Activated CD4-positive, alpha-beta T cell treated with anti-CD3 and anti-CD28 coated beads, Interleukin-2, amount 50 U/mL, for 48 hours (primary cell): Measurements from ENCODE around the gene POM121C.
"Not testable (repeated sequence)": the region's sequence is repeated elsewhere in the genome, so short reads cannot be mapped to it uniquely, and the experiment has no call there.

ENCODE experiments used
- DNase-seq, 2 experiments: peaks; one replicate each; pipeline ENCODE4 v3.0.0-alpha.2; 2020

POM121C gene

GRCh38 chr7:75421798-75422710, 64.0 kb downstream of the POM121C start:
- DNase-seq: not testable (repeated sequence)

- not testable (repeated sequence) for DNase-seq
Measured at GRCh38 chr7:75420152-75420551, 65.9 kb downstream of the POM121C start.

DNA sequence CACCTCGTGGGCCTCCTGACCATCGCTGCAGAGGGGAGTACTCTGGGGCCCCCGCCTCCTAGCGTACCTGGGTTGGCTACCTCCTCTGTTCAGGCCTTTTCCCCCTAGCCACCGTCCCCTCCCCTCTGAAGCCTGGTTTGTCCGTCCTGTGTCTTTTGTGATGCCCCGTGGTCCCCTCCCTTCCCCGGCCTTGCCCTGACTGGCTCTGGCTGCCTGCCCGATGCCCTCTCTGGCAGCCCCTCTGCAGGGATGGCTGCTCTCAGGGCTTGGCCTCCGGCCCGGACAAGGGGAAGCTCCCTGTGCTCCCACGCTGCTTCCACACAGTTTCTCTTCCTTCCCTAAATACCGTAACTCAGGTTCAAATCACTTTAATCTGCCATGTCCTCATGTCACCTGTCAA, 66.4 kb downstream of the POM121C start:
- DNase-seq: not testable (repeated sequence)

- not testable (repeated sequence) for DNase-seq
Measured at GRCh38 chr7:75419210-75419609, 66.9 kb downstream of the POM121C start.

- DNase-seq: not testable (repeated sequence)
Measured at GRCh38 chr7:75418292-75418858, 67.7 kb downstream of the POM121C start.

- DNase-seq: not testable (repeated sequence)
Measured at GRCh38 chr7:75416787-75417186, 69.3 kb downstream of the POM121C start.

DNA sequence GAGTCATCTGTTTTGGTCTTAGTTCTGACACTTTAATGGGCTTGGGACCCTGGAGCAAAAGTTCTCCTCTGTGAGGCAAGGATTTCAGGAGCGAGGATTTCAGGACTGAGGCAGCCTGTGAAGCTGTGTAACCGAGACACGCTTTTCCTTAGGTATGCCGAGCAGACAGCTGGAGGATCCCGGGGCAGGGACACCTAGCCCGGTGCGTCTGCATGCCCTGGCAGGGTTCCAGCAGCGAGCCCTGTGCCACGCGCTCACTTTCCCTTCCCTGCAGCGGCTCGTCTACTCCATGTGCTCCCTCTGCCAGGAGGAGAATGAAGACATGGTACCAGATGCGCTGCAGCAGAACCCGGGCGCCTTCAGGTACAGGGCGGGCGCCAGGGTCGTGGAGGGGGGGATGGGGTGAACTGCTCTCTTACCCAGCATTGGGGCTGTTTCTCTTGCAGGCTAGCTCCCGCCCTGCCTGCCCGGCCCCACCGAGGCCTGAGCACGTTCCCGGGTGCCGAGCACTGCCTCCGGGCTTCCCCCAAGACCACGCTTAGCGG, 70.2 kb downstream of the POM121C start:
- not testable (repeated sequence) for DNase-seq

DNA sequence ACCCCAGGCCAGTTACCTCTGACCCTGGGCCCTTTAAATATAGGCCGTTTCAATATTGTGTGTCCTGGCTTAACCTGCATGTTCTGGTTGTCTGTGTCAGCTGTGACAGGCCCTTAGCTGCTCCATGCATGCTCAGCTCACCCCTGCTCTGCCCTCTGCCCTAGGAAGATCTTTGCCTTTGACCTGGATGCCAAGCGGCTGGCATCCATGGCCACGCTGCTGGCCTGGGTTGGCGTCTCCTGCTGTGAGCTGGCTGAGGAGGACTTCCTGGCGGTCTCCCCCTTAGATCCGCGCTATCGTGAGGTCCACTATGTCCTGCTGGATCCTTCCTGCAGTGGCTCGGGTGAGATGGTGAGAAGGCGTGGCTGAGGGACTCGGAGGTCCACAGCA, 70.7 kb downstream of the POM121C start:
- DNase-seq: not testable (repeated sequence)

DNA sequence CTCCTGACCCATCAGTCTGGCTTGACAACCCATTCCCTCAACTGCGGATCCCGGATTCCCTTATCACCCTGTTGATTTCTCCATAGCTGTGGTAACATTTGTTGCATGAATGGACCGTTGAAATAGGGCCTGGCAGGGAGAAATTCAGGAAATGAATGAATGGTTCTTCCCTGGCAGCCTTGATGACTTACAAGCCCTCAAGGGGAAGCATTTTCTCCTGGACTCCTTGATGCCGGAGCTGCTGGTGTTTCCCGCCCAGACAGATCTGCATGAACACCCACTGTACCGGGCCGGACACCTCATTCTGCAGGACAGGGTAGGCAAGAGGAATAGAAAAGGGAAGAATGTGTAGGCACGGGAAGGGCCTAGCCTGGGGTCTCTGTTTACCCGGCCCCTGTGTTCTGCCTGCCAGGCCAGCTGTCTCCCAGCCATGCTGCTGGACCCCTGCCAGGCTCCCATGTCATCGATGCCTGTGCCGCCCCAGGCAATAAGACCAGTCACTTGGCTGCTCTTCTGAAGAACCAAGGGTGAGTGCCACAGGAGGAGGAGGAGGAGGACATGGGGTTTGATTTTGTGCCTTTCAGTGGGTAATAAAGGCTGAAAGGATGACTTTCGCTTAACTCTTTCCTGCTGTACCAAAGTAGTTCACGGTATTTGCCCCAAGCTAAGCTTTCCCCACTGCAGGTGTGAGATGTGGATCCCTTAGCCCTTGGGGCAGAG, 71.2 kb downstream of the POM121C start:
- DNase-seq: not testable (repeated sequence)

GRCh38 chr7:75414204-75414603, 71.9 kb downstream of the POM121C start:
- DNase-seq: peak in 1 of 2 experiments; percentile 18

DNA sequence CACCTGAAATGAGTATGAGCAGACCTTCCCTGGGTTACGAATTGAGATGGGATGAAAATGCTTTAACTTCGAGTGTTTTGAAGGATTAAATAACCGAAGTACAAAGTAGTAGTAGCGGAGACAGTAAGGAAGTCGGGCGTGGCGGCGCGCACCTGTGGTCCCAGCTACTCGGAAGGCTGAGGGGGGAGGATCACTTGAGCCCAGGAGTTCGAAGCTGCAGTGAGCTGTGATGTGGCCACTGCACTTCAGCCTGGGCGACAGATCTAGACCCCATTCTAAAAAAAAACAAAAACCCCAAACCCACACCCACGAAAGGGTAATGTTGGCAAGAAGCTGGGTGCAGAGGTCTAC, 75.3 kb downstream of the POM121C start:
- not testable (repeated sequence) for DNase-seq

GRCh38 chr7:75409880-75410822, 75.9 kb downstream of the POM121C start:
- DNase-seq: peak in 1 of 2 experiments; percentile 25

DNA sequence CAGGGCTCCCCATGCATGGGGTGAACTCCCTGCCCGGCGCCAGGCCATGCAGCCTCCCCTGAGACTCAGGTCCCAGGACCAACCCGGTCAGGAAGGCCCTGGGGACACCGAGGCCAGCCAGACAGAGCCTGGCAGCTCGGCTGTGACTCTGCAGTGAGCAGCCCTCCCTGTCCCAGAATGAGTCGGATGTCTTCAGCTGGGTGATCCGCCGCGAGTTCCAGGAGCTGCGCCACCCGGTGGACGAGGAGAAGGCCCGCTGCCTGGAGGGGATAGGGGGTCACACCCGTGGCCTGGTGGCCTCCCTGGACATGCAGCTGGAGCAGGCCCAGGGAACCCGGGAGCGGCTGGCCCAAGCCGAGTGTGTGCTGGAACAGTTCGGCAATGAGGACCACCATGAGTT, 81.4 kb downstream of the POM121C start:
- DNase-seq: not testable (repeated sequence)

DNA sequence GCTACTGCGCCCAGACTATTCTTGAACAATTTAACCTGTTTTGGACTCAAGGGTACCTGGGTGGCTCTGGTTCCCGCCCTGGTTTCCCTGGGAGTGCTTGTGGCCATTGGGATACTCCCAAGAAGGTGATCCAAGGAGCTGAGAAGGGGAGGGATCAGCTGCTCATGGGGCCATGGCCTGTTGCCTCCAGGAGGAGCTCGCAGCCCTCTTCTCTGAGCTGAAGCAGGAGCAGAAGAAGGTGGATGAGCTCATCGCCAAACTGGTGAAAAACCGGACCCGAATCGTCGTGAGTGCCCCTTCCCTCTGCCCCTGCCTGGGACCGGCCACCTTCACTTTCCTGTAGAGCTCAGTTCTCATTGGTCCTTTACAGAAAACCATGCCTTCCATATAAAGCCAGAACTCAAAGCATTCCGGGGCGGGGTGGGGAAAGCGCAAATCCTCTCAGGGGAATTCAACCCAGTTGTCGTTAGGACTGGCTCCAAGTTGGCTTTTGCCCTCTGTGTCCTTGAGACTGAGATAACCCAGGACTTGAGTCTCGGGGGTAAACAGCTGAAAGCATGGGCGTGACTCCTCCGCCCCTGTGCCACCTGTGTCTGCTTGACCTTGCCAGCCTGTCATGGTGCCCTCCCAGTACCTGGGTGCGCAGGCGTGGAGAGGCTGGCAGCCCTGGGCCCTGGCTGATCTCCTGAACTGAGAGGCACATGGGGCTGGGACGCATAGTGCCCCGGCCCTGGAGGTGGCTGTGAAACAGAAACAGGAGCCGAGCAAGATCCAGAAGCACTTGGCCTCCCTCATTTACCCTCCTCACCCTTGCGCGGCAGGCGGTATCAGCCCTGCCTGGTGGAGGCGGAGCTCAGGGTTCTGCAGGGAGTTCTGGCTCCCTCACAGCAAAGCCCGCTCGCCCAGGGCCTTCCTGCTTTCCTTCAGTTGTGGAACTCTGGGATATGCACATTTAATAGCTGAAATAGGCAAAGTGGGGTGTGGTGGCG, 82.3 kb downstream of the POM121C start:
- DNase-seq: not testable (repeated sequence)

DNA sequence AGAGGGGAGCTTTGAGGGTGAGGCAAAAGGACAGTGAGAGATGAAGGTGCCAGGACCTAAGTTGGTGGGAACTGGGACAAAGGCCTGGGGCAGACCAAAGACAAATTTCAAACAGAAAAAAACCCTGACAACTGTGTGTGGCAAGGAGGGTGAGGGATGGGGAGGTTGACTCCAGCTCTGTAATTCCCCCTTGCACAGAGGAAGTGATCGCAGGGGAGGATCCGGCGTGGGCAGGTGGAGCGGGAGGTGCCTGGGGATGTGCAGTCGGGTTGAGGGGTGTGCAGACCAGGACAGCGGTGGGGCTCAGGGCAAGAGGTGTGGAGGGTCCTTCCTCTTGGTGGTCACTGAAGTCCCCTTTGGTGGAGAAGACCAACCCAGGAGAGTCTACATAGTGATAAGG, 85.5 kb downstream of the POM121C start:
- not testable (repeated sequence) for DNase-seq

DNA sequence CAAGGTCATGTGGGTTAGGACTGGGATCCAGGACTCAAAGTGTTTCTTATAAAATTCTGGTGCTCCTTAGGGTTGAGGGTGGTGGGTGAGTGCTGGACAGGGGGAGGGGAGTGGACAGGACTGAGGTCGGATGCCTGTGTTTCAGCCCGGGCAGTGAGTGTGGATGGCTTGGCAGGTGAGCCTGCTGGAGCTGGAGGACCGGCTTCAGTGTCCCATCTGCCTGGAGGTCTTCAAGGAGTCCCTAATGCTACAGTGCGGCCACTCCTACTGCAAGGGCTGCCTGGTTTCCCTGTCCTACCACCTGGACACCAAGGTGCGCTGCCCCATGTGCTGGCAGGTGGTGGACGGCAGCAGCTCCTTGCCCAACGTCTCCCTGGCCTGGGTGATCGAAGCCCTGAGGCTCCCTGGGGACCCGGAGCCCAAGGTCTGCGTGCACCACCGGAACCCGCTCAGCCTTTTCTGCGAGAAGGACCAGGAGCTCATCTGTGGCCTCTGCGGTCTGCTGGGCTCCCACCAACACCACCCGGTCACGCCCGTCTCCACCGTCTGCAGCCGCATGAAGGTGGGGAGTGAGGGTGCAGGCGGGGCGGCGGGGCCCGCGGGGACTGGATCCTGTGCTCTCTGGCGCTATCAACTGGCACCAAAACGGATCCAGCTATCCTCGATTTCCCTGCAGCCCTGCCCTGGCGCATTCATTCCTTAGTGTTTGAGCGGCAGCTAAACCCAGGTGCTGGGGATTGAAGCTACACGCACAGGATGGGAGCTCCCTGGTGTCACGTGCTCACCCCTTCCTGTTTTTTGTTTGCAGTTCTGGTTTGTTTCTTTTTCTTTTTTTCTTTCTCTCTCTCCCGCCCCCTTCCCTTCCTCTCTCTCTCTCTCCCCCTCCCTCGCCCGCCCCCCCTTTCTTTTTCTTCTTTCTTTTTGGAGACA, 87.1 kb downstream of the POM121C start:
- DNase-seq: not testable (repeated sequence)

GRCh38 chr7:75397865-75398264, 88.2 kb downstream of the POM121C start:
- DNase-seq: not testable (repeated sequence)

DNA sequence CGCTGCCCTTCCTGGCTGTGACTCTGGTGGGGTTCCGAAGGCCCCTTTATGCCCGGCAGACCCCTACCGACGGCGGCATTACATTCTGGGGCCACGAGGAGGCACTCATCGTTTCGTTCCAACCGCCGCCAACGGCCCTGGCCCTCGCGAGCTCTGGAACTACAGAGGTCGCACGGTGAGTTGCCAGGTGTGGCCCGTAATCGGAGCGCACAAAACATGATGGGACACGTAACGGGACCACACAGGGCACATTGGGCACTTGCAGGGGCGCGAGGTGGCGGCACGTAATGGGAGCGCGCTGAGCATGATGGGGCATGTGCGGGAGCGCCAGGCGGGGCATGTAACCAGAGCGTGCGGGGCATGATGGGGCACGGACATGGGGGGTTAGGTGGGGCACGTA, 90.8 kb downstream of the POM121C start, which contains the start of gene TRIM73:
TRIM73 (plus strand) TSS at position 301 of the 400 bp plus-strand sequence. CDS start 3,305 bp downstream, outside the sequence.
- not testable (repeated sequence) for DNase-seq

DNA sequence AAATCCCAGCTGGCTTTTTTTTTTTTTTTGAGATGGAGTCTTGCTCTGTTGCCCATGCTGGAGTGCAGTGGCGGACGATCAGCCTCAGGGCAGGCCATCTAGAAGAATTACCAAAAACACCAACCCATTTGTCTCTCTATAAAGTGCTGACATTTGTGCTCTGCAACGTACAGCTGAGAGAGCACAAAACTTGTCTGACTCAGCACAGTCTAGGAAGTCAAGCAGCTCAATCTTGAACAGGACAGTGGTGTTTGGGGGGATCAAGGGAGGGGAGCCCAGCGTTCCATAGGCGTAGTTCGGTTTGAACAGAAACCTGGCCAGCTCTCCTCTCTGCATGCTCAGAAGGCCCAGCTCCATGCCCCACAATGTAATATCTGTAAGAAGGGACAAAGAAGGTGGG, 92.9 kb downstream of the POM121C start:
- not testable (repeated sequence) for DNase-seq
